NCI-H1436 (cell line): ENCODE results near the gene APMAP.
"Not testable (repeated sequence)": the region's sequence is repeated elsewhere in the genome, so short reads cannot be mapped to it uniquely, and the experiment has no call there.

Source experiments
- DNase-seq: peaks from one replicate; lab custom pipeline; 2025; lab: John Stamatoyannopoulos, UW

APMAP gene

GRCh38 chr20:25006431-25007167 is 14.0 kb upstream of the APMAP start:
- no peak for DNase-seq

DNA sequence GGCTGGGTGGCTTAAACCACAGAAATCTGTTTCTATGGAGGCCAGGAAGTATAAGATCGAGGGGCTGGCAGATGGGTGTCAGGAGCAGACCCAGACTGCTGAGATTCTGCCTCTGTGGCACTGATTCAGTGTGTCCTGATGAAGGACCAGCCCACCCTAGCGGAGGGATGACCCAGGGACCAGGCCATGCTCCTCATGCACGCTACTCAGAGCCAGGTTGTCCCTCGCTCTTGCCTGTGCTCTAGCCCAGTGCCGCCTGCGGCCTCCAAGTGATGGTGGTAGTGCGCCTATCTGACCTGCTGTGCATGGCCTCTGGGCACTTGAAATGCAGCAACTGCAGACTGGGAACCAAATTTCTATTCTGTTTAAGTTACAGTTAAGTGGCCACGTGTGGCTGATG is 13.1 kb upstream of the APMAP start:
- DNase-seq = no peak

GRCh38 chr20:25005220-25005619 is 12.7 kb upstream of the APMAP start:
- no peak for DNase-seq

GRCh38 chr20:25003002-25003401 is 10.5 kb upstream of the APMAP start:
- DNase-seq = no peak

DNA sequence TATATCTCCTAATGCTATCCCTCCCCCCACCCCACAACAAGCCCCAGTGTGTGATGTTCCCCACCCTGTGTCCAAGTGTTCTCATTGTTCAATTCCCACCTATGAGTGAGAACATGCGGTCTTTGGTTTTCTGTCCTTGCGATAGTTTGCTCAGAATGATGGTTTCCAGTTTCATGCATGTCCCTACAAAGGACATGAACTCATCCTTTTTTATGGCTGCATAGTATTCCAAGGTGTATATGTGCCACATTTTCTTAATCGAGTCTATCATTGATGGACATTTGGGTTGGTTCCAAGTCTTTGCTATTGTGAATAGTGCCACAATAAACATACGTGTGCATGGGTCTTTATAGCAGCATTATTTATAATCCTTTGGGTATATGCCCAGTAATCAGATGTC is 8.8 kb upstream of the APMAP start:
- not testable (repeated sequence) for DNase-seq

DNA sequence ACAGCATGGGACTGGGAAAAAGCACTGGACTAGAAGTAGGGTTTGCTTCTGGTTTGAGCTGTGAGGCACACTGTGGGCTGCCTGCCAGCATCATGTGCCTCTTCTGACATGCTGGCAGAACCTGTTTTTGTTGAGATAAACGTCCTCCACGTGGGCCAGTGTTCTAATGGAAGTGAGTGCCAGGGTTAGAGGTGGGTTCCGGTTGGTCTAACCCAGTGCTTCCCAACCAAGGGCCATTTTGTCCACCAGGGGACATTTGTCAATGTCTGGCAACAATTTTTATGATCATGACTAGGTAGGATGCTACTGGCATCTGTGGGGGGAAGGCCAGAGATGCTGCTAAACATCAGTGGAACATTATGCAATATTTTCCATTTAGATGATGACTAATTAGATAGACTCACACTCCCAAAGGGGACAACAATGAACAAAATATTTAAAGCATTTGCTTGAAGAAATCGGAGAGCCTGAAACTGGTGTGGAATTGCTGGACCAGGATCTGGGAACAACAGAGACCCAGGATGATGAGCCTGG is 7.8 kb upstream of the APMAP start:
- DNase-seq = no peak

DNA sequence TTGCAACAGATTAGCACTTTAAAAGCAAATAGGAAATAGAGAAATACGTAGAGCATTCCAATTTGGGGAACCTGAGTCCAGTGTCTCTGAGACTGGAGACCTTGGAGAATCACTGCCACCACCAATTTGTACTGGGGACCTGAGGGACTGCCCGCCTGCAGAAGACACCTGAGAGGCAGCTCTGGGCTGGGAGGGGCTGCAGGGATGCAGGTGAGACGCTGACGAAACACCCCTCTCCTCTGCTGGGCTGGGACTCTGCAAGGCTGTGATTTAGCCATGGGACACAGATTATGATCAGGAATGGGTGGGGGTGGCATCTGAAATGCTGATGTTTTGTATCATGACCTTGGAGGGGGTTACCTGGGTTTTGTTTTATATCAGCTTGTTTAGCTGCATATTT is 7.0 kb upstream of the APMAP start:
- DNase-seq = no peak

- DNase-seq = no peak
These were observed 6.3 kb upstream of the APMAP start for GRCh38 chr20:24998631-24999445.

- no peak for DNase-seq
These were observed 5.6 kb upstream of the APMAP start for GRCh38 chr20:24998121-24998520.

DNA sequence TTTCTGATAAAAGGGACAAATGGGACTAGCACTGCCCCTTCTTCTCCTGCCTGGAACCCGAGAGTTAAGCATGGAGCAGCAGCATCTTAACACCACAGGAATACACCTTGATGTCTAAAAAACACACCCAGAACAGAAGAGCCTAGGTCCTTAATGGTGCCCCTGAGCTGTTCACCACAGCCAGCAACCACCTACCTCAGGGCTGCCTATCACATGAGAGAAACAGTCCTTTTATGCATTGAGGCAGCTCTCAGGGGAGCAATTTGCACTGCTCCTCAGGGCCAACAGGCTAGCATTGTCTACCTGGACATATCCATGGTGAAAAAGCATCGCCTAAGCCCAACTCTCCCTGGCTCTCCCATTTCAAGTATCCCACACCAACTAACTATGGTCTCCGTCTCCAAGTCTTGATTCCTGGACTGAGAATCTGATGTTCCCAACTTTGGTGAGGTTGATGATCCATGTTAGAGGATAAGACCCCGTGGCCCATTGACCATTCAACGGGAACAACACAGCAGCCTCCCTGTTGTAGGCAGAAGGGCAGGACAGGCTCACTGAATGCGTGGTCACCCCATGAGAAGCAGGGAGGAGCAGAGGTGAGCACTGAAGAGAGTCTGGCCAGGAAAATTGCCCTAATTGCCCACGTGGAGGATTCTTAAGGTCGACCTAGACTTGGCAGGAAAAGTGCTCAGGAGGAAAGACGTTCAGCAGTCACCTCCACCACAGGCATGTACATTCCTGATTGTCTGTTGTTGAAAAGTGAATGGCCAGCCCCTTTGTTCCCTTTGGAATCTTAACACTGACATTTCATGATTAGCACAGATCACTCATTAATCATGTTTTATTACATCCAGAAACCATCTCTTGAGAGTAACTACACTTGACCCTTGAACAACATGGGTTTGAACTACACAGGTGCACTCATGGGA is 4.2 kb upstream of the APMAP start:
- no peak for DNase-seq

- DNase-seq = no peak
These were observed 3.3 kb upstream of the APMAP start for GRCh38 chr20:24995741-24996448.

- DNase-seq = peak; percentile 76
These were observed 2.2 kb upstream of the APMAP start for GRCh38 chr20:24994470-24995368.

DNA sequence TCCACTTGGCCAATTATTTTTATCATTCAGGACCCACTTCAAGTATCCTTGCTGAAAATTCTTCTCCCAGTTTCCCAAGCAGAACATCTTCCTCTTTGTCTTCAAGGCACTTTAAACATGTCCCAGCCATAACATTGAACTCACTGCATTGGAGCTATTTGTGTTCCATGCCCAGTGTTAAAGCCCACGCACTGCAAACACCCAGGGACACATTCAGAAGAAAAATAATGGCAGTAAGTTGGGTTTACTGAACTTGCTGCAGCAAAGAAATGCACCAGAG is 1.6 kb upstream of the APMAP start:
- no peak for DNase-seq

- DNase-seq = no peak
These were observed 1.0 kb upstream of the APMAP start for GRCh38 chr20:24993337-24994185.

- DNase-seq = no peak
These were observed 559 bp downstream of the APMAP start for GRCh38 chr20:24991897-24992486.

- DNase-seq = no peak
These were observed 1.7 kb downstream of the APMAP start for GRCh38 chr20:24990810-24991252.

DNA sequence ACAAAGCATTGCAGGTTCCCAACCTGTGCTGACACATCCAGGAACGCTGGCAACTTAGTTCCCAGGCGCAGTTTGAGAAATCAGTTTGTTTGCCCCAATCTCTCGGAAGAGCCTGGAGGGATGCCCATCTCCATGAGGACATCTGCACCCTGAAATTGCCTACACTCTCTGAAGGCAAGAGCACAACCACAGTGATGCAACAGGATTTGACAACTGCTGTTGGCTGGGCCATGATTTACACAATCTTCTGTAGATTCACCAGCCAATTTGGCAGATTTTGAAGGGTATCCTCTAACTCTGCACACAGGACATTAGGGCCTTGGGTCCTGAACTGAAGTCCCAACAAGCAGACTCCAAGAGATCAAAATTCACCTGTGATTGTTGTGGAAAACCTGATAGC is 3.4 kb downstream of the APMAP start:
- DNase-seq = no peak

- no peak for DNase-seq
These were observed 4.4 kb downstream of the APMAP start for GRCh38 chr20:24987873-24988835.
